HL-60 (cell line): Measurements from ENCODE around the gene SLC35F3.
A peak's percentile ranks its signal among the peaks of the same experiment; 100 is the strongest.

Experiments
- CTCF ChIP-seq: IDR thresholded peaks from one replicate; pipeline ENCODE4 v1.5.1; 2011; ENCODE audit warnings: low read length, control low read depth, inconsistent platforms; ENCODE audit not compliant: insufficient read depth
- POLR2AphosphoS5 ChIP-seq: IDR thresholded peaks from 2 replicates; pipeline ENCODE4 v1.6.1; 2012; ENCODE audit warnings: low read depth

- peak; percentile 54 for TF ChIP-seq CTCF
- no peak for TF ChIP-seq POLR2AphosphoS5
Observed at GRCh38 chr1:234114648-234115307, 210.3 kb downstream of the SLC35F3 start.
